Measurements from ENCODE around the gene KCNQ1. TPM values are rescaled to one million over a fixed set of nuclear protein-coding genes. Genes with fewer than 3 reads are reported as not detected.

The KCNQ1 gene
- total RNA-seq, 3 donors from 2014 or later (not counting 1 experiment from before 2014, with no cell fraction given): 1.9 to 7.8 (median 3.3) TPM

DNA sequence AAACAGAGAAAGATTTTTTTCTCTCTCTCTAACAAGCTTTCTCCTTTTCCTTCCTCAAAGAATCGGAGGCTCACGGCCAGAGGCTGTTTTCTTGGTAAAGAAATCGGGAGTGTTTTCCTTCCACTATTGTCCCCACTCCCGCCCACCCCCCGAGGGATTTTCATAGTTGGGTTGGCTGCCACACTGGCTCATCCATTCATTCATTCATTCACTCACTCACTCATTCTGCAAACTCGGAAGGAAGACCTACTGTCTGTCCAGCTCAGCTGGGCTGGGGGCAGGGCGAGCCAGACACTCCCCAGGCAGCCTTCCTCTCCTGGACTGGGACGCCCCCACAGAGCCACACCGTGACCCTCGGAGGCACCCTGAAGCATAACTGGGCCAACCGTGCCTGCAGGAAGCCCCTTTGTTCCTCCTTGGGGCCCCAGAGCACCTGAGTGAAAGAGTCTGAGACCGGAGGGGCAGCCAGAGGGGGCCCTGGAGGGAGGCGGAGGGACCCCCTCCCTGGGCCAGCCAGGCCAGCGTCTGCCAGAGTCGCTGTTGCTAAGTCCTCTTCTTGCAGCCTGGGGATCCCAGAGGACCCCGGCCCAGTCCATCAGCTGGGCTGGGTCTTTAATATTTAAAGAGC is 423.8 kb downstream of the KCNQ1 start:
- Histone ChIP-seq H3K4me3 (ENCODE audit: low read length) (no peak overlapping the region), H3K36me3 (ENCODE audit: control insufficient read depth, insufficient read depth, low read length) (no peaks in the 10 kb centered on the region), H3K27ac (ENCODE audit: low read length) (no peak overlapping the region), H3K27me3 (ENCODE audit: control insufficient read depth, insufficient read depth, low read length) (peaks cover 16% of the 10 kb centered on the region), H3K4me1 (ENCODE audit: control insufficient read depth, insufficient read depth, low read length) (peaks cover 31% of the 10 kb centered on the region), H3K9me3 (ENCODE audit: control insufficient read depth, insufficient read depth, low read length) (no peaks in the 10 kb centered on the region)
- intact Hi-C loops (cut with micrococcal nuclease): no loop called here
- DNase-seq (no peak), ATAC-seq (no peak)
- Mint-ChIP-seq H3K27ac (peak overlapping the region in 1 of 2 donors; percentile 16), H3K36me3 (no peaks in the 10 kb centered on the region), H3K4me1 (peaks cover 29 to 34% of the 10 kb centered on the region in 2 donors), H3K4me3 (peak overlapping the region; percentile 84), H3K9me3 (no peaks in the 10 kb centered on the region), H3K27me3 (ENCODE audit: low read depth in 2 of 2) (peaks cover 47 to 56% of the 10 kb centered on the region in 2 donors)
- TF ChIP-seq, protein P1, sequence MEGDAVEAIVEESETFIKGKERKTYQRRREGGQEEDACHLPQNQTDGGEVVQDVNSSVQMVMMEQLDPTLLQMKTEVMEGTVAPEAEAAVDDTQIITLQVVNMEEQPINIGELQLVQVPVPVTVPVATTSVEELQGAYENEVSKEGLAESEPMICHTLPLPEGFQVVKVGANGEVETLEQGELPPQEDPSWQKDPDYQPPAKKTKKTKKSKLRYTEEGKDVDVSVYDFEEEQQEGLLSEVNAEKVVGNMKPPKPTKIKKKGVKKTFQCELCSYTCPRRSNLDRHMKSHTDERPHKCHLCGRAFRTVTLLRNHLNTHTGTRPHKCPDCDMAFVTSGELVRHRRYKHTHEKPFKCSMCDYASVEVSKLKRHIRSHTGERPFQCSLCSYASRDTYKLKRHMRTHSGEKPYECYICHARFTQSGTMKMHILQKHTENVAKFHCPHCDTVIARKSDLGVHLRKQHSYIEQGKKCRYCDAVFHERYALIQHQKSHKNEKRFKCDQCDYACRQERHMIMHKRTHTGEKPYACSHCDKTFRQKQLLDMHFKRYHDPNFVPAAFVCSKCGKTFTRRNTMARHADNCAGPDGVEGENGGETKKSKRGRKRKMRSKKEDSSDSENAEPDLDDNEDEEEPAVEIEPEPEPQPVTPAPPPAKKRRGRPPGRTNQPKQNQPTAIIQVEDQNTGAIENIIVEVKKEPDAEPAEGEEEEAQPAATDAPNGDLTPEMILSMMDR (IDR thresholded peaks at IDR 0.05): no peak
- WGBS (ENCODE audit: insufficient coverage): 7% methylated on average over 16 of the region's 16 CpGs

DNA sequence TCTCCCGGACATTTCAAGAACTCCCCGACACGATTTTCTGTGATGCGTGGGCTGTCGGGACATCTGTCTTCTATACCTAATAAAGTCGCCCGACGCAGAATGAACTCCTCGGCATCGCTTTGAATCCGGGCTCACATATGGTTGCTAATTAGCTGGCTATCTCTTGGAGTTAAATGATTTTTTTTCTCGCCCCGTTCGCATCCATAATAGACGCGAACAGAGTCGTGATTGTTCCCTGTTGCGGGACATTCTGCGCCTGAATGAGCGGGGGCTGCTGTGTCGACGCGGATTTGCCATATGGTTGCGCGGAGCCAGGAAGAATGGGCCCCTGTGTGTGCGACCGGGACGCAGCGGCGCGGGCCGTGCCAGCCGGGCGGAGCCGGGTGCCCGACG is 424.3 kb downstream of the KCNQ1 start:
- DNase-seq (no peak), ATAC-seq (no peak)
- Mint-ChIP-seq H3K9me3 (no peaks in the 10 kb centered on the region), H3K27ac (no peak overlapping the region), H3K4me3 (peak overlapping the region; percentile 17), H3K36me3 (no peaks in the 10 kb centered on the region), H3K4me1 (peaks cover 29 to 34% of the 10 kb centered on the region in 2 donors), H3K27me3 (ENCODE audit: low read depth in 2 of 2) (peaks cover 42 to 53% of the 10 kb centered on the region in 2 donors)
- TF ChIP-seq, protein P1 (IDR thresholded peaks at IDR 0.05): no peak
- 23% methylated on average over 37 of the region's 37 CpGs for WGBS (ENCODE audit: insufficient coverage)
- no peaks in the 10 kb centered on the region for H3K9me3 ChIP-seq (ENCODE audit: control insufficient read depth, insufficient read depth, low read length)
- H3K27ac ChIP-seq (ENCODE audit: low read length): no peak overlapping the region
- peaks cover 16% of the 10 kb centered on the region for H3K27me3 ChIP-seq (ENCODE audit: control insufficient read depth, insufficient read depth, low read length)
- H3K4me1 ChIP-seq (ENCODE audit: control insufficient read depth, insufficient read depth, low read length): peaks cover 31% of the 10 kb centered on the region
- intact Hi-C loops (cut with micrococcal nuclease): no loop called here
- H3K36me3 ChIP-seq (ENCODE audit: control insufficient read depth, insufficient read depth, low read length): no peaks in the 10 kb centered on the region
- no peak overlapping the region for H3K4me3 ChIP-seq (ENCODE audit: low read length)

DNA sequence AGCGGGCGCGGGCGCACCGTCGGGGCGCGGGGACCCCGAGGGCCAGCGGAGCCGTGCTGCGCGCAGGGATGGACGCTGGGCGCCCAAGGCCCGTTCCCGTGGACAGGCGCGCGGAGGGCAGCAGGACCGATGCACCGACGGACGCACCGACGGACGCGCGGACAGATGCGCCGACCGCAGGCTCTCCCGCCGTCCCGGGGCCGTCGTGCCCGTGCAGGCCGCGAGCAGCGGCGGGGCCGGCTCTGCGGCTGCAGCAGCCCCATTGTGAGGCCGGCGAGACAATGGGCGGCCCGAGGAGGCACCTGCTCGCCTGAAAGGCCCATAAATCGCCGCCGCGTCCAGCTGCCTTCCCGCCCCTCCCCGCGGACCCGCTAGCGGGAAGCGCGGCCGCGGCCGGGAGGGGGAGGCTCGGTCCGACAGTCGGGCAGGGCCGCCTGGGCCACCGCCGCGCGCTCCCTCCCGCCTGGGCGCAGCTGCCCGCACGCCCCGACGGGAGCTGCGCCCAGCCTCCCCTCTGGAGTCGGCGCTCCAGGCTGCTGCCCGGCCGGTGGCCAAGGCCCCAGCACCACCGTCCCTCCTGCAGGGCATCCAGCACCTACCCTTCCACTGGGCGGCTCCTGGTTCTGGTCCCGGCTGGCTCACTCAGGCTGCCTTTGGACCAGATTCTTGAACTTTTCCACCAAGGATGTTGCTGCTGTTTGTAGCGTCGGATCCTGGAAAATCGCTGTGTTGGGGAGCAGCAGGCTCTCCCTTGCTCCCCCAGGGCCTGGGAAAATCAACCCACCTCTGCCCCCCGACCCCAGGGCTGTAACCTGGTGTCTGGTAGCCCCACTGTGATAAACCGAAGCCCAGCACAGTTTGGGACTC is 425.0 kb downstream of the KCNQ1 start:
- no peak overlapping the region for H3K27ac ChIP-seq (ENCODE audit: low read length)

More for the DNA sequence above, 425.0 kb downstream of the KCNQ1 start:
- H3K9me3 ChIP-seq (ENCODE audit: control insufficient read depth, insufficient read depth, low read length): no peaks in the 10 kb centered on the region
- H3K9me3 Mint-ChIP-seq: no peaks in the 10 kb centered on the region
- H3K4me3 Mint-ChIP-seq: peak overlapping the region; percentile 56
- peaks cover 31% of the 10 kb centered on the region for H3K4me1 ChIP-seq (ENCODE audit: control insufficient read depth, insufficient read depth, low read length)
- H3K27ac Mint-ChIP-seq: no peak overlapping the region
- H3K4me3 ChIP-seq (ENCODE audit: low read length): no peak overlapping the region
- H3K36me3 Mint-ChIP-seq: no peaks in the 10 kb centered on the region
- DNase-seq: no peak
- 29% methylated on average over 90 of the region's 90 CpGs for WGBS (ENCODE audit: insufficient coverage)
- H3K27me3 Mint-ChIP-seq (ENCODE audit: low read depth in 2 of 2): peaks cover 36 to 47% of the 10 kb centered on the region in 2 donors
- intact Hi-C loops (cut with micrococcal nuclease): no loop called here
- no peak for ATAC-seq
- TF ChIP-seq, protein P1 (IDR thresholded peaks at IDR 0.05): no peak
- H3K27me3 ChIP-seq (ENCODE audit: control insufficient read depth, insufficient read depth, low read length): peaks cover 16% of the 10 kb centered on the region
- H3K4me1 Mint-ChIP-seq: peaks cover 29 to 34% of the 10 kb centered on the region in 2 donors
- H3K36me3 ChIP-seq (ENCODE audit: control insufficient read depth, insufficient read depth, low read length): no peaks in the 10 kb centered on the region
